ENCODE data around the gene KCTD4.

- TF ChIP-seq POLR2A (IDR thresholded peaks at IDR 0.05) = no peak
- TF ChIP-seq CTCF (IDR thresholded peaks at IDR 0.05) = no peak
Measured at GRCh38 chr13:45220403-45220802, 19.6 kb upstream of the KCTD4 start.
